SK-N-SH (cell line): ENCODE measurements around the gene PIK3IP1. TPM values are rescaled to one million over a fixed set of nuclear protein-coding genes. Genes with fewer than 3 reads are reported as not detected.

Experiments
- CTCF ChIA-PET: fragments of 300-600, 350-600 bp; formaldehyde crosslinking; extraction: SDS; loops from one replicate; lab custom pipeline; 2021; lab: Yijun Ruan, JAX
- POLR2A ChIA-PET: fragments of 350-600 bp; sonication (Branson Sonifier 250); formaldehyde crosslinking; extraction: SDS; loops from one replicate; lab custom pipeline; 2020; ENCODE audit warnings: antibody characterized with exemption, inconsistent platforms; lab: Yijun Ruan, JAX
- DNase-seq: peaks from one replicate; pipeline ENCODE4 v3.0.0; 2012
- H2AFZ ChIP-seq: fragments of 200-600 bp; sonication (generic); 2 replicates; pipeline ENCODE4 v1.8.1; 2016; ENCODE audit warnings: antibody characterized with exemption, mild to moderate bottlenecking, low read depth
- H3F3A ChIP-seq: fragments of 200-600 bp; sonication (generic); replicated peaks from 2 replicates; pipeline ENCODE3; 2016; ENCODE audit warnings: antibody characterized with exemption, mild to moderate bottlenecking; ENCODE audit not compliant: insufficient read depth
- H3K27ac ChIP-seq, 2 experiments: fragments of 200-500 bp in 1 of 2; fragments of 200-600 bp in 1 of 2; sonication (Bioruptor generic) in 1 of 2; sonication (generic), shearing (Covaris generic) in 1 of 2; 2 replicates each; pipeline versions ENCODE4 v1.5.1 to v1.6.1; 2014 to 2016; ENCODE audit warnings: low read depth in 2 of 2, inconsistent platforms in 1 of 2, low read length in 1 of 2, mild to moderate bottlenecking in 1 of 2, mixed read lengths in 1 of 2
- H3K27me3 ChIP-seq: fragments of 200-600 bp; sonication (generic), shearing (Covaris generic); 2 replicates; pipeline ENCODE4 v1.6.1; 2016; ENCODE audit warnings: mixed run types; ENCODE audit not compliant: insufficient read depth
- H3K36me3 ChIP-seq, 2 experiments: fragments of 200-500 bp in 1 of 2; fragments of 200-600 bp in 1 of 2; sonication (Bioruptor generic) in 1 of 2; sonication (generic) in 1 of 2; replicated peaks in 1 of 2; 2 replicates each; pipeline versions ENCODE3 to v1.5.1; 2014 to 2016; ENCODE audit warnings: low read length in 1 of 2, mild to moderate bottlenecking in 1 of 2; ENCODE audit not compliant: insufficient read depth in 2 of 2, control insufficient read depth in 1 of 2
- H3K4me1 ChIP-seq, 2 experiments: fragments of 200-500 bp in 1 of 2; fragments of 200-600 bp in 1 of 2; sonication (Bioruptor generic) in 1 of 2; sonication (generic), shearing (Covaris generic) in 1 of 2; 2 replicates each; pipeline versions ENCODE4 v1.5.1 to v1.6.1; 2014 to 2016; ENCODE audit warnings: low read depth in 1 of 2, low read length in 1 of 2, mixed run types in 1 of 2; ENCODE audit not compliant: insufficient read depth in 2 of 2, control insufficient read depth in 1 of 2
- H3K4me2 ChIP-seq: fragments of 200-600 bp; sonication (generic), shearing (Covaris generic); 2 replicates; pipeline ENCODE4 v1.6.1; 2017; ENCODE audit warnings: mixed run types
- H3K4me3 ChIP-seq, 2 experiments: fragments of 200-500 bp in 1 of 2; fragments of 200-600 bp in 1 of 2; sonication (Bioruptor generic) in 1 of 2; sonication (generic), shearing (Covaris generic) in 1 of 2; 2 replicates each; pipeline versions ENCODE4 v1.5.1 to v1.8.1; 2014 to 2016; ENCODE audit warnings: low read depth in 2 of 2, inconsistent platforms in 1 of 2, low read length in 1 of 2, mild to moderate bottlenecking in 1 of 2, mixed read lengths in 1 of 2, moderate library complexity in 1 of 2
- H3K79me2 ChIP-seq: fragments of 200-600 bp; sonication (generic); 2 replicates; pipeline ENCODE4 v1.8.1; 2017; ENCODE audit warnings: mild to moderate bottlenecking; ENCODE audit not compliant: insufficient read depth
- H3K9ac ChIP-seq: fragments of 200-600 bp; sonication (generic); 2 replicates; pipeline ENCODE4 v1.6.1; 2017; ENCODE audit warnings: mixed run types
- H3K9me2 ChIP-seq: fragments of 200-600 bp; sonication (generic); 2 replicates; pipeline ENCODE4 v1.6.1; 2017; ENCODE audit warnings: mixed run types
- H3K9me3 ChIP-seq: fragments of 200-600 bp; sonication (generic); 2 replicates; pipeline ENCODE4 v1.6.1; 2017; ENCODE audit warnings: mixed run types, mild to moderate bottlenecking, moderate library complexity
- H4K20me1 ChIP-seq: fragments of 200-600 bp; sonication (generic); 2 replicates; pipeline ENCODE4 v1.6.1; 2017; ENCODE audit warnings: mild to moderate bottlenecking, mixed run types; ENCODE audit not compliant: insufficient read depth
- CHD2 ChIP-seq: fragments of 150-350 bp; IDR thresholded peaks from 2 replicates; pipeline ENCODE4 v1.6.1; 2018; ENCODE audit warnings: low read length; ENCODE audit not compliant: partially characterized antibody
- CTCF ChIP-seq: fragments of 200-600 bp; sonication (generic); IDR thresholded peaks from 2 replicates; pipeline ENCODE4 v1.6.1; 2017; ENCODE audit warnings: antibody characterized with exemption, mild to moderate bottlenecking, moderate library complexity
- FOXJ3 ChIP-seq: sonication (generic); formaldehyde crosslinking; IDR thresholded peaks from 2 replicates; pipeline ENCODE4 v1.5.1; 2020; ENCODE audit warnings: mild to moderate bottlenecking, missing genetic modification reagents
- FOXM1 ChIP-seq: IDR thresholded peaks from 2 replicates; pipeline ENCODE4 v1.4.0; 2012; ENCODE audit warnings: low read depth, mild to moderate bottlenecking
- GATA2 ChIP-seq: sonication (generic); formaldehyde crosslinking; IDR thresholded peaks from 2 replicates; pipeline ENCODE4 v1.5.0; 2020; ENCODE audit warnings: mild to moderate bottlenecking, missing genetic modification reagents
- NRF1 ChIP-seq: IDR thresholded peaks from 2 replicates; pipeline ENCODE4 v1.6.1; 2012; ENCODE audit warnings: low read depth, mild to moderate bottlenecking, low read length
- POLR2AphosphoS5 ChIP-seq: IDR thresholded peaks from 2 replicates; pipeline ENCODE4 v1.6.1; 2012; ENCODE audit warnings: low read depth, low read length
- RXRA ChIP-seq: IDR thresholded peaks from 2 replicates; pipeline ENCODE4 v1.4.0; 2012; ENCODE audit warnings: low read depth, mild to moderate bottlenecking, borderline replicate concordance
- SMC3 ChIP-seq: IDR thresholded peaks from 2 replicates; pipeline ENCODE4 v1.6.1; 2012; ENCODE audit warnings: low read depth, low read length, improper control_type of control experiment
- ZBTB33 ChIP-seq: IDR thresholded peaks from 2 replicates; pipeline ENCODE4 v1.4.0; 2012; ENCODE audit warnings: low read depth, borderline replicate concordance
- WGBS: methylation state at CpG from one replicate; pipeline ENCODE4 v1.1.6; 2017; ENCODE audit warnings: low lambda C conversion rate; 5-methylcytosine and 5-hydroxymethylcytosine counted together
- polyA plus RNA-seq, 3 experiments: library from polyadenylated mRNA; depleted of rRNA; stranded (reverse); fragments of >200 nt; gene quantifications; 2 replicates each; pipeline ENCODE4 v1.2.3, GENCODE V29; 2012
- TF ChIP-seq, protein P1 (sequence below): fragments of 150-350 bp; IDR thresholded peaks from 2 replicates; pipeline ENCODE4 v1.6.1; 2017; ENCODE audit warnings: antibody characterized with exemption, low read length, low read depth, borderline replicate concordance
- TF ChIP-seq, protein P2 (sequence below): IDR thresholded peaks from 2 replicates; pipeline ENCODE4; 2012

The PIK3IP1 gene
- polyA plus RNA-seq, 1 of the 3 experiments (the other 2 are of a cell fraction) = 8.6 TPM

- TF ChIP-seq ZBTB33 = no peak
- no peak for TF ChIP-seq FOXM1
- TF ChIP-seq CTCF = no peak
Measured at GRCh38 chr22:31340360-31340759, 48.1 kb upstream of the PIK3IP1 start (continued).

GRCh38 chr22:31339148-31339832 lies 47.0 kb upstream of the PIK3IP1 start:
- 95% methylated on average over 6 of the region's 6 CpGs for WGBS
- no peaks in the 10 kb centered on the region for H3K9me2 ChIP-seq
- CTCF ChIA-PET = interaction anchor here (0.8 to 4.7 kb wide), 4 partner anchors 25 to 127 kb away, joined by 3 to 25 read pairs (median 3); partner anchors contain the start of gene LIMK2
- peaks cover 41 to 77% of the 10 kb centered on the region in 2 experiments for H3K36me3 ChIP-seq
- peaks cover 68% of the 10 kb centered on the region for H4K20me1 ChIP-seq
- POLR2A ChIA-PET = interaction anchor here (0.9 to 1.6 kb wide), 3 partner anchors 12 to 63 kb away, joined by 3 to 8 read pairs (median 7); no protein-coding TSS in a partner anchor
- no peaks in the 10 kb centered on the region for H3F3A ChIP-seq
- TF ChIP-seq GATA2 (CRISPR knock-in tag) (no peak), RXRA (no peak), SMC3 (no peak), POLR2AphosphoS5 (no peak), NRF1 (no peak), CHD2 (no peak), FOXJ3 (CRISPR knock-in tag) (no peak)
- TF ChIP-seq, protein P1, sequence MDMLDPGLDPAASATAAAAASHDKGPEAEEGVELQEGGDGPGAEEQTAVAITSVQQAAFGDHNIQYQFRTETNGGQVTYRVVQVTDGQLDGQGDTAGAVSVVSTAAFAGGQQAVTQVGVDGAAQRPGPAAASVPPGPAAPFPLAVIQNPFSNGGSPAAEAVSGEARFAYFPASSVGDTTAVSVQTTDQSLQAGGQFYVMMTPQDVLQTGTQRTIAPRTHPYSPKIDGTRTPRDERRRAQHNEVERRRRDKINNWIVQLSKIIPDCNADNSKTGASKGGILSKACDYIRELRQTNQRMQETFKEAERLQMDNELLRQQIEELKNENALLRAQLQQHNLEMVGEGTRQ = no peak
- TF ChIP-seq, protein P2, sequence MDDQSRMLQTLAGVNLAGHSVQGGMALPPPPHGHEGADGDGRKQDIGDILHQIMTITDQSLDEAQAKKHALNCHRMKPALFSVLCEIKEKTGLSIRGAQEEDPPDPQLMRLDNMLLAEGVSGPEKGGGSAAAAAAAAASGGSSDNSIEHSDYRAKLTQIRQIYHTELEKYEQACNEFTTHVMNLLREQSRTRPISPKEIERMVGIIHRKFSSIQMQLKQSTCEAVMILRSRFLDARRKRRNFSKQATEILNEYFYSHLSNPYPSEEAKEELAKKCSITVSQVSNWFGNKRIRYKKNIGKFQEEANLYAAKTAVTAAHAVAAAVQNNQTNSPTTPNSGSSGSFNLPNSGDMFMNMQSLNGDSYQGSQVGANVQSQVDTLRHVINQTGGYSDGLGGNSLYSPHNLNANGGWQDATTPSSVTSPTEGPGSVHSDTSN = no peak
- no peaks in the 10 kb centered on the region for H3K9me3 ChIP-seq
- H2AFZ ChIP-seq = no peak overlapping the region
- H3K4me1 ChIP-seq = peaks cover 11 to 50% of the 10 kb centered on the region in 2 experiments
- peaks cover 68% of the 10 kb centered on the region for H3K79me2 ChIP-seq
- no peak overlapping the region for H3K4me2 ChIP-seq
- H3K4me3 ChIP-seq = no peak overlapping the region
- H3K9ac ChIP-seq = no peak overlapping the region
- no peak overlapping the region for H3K27ac ChIP-seq
- H3K27me3 ChIP-seq = no peaks in the 10 kb centered on the region
- no peak for DNase-seq
